ENCODE data around the gene SPATA46.
"Not testable (repeated sequence)": the region's sequence is repeated elsewhere in the genome, so short reads cannot be mapped to it uniquely, and the experiment has no call there.

Gene SPATA46, protein sequence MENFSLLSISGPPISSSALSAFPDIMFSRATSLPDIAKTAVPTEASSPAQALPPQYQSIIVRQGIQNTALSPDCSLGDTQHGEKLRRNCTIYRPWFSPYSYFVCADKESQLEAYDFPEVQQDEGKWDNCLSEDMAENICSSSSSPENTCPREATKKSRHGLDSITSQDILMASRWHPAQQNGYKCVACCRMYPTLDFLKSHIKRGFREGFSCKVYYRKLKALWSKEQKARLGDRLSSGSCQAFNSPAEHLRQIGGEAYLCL

DNA sequence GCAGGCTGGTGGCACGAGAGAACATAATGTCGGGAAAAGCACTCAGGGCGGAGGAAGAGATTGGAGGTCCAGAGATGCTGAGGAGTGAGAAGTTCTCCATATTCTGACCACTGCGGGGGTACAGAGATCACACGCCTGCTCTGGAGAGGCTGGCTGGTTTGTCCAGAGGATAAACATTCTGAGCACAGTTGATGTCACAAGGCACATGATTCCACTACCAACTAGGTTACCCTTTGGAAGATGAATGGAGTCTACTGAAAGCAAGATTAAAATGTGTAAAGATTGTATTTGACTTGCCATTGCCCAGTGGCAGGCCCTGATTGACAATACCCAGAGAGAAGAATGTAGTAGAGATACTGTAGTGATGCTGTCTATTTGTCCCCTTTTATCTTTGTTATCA, at the start of gene SPATA46:
TSS of gene SPATA46 (minus strand) at position 164 of the 400 bp plus-strand sequence. CDS start at position 100, 64 bp downstream.
- no peak for DNase-seq (ENCODE audit: low spot score)
- TF ChIP-seq CTCF (IDR thresholded peaks at IDR 0.05; ENCODE audit: borderline replicate concordance, control extremely low read depth, extremely low read depth, insufficient read depth, missing control alignments), result no peak
- in situ Hi-C loops (cut with MboI; ENCODE audit: low sequenced_read_pairs, unreplicated experiment), result no loop called here

GRCh38 chr1:162422662-162423375, 46.2 kb upstream of the SPATA46 start:
- in situ Hi-C loops (cut with MboI; ENCODE audit: low sequenced_read_pairs, unreplicated experiment), result no loop called here
- DNase-seq (ENCODE audit: low spot score), result no peak
- no peak for TF ChIP-seq CTCF (IDR thresholded peaks at IDR 0.05; ENCODE audit: borderline replicate concordance, control extremely low read depth, extremely low read depth, insufficient read depth, missing control alignments)

DNA sequence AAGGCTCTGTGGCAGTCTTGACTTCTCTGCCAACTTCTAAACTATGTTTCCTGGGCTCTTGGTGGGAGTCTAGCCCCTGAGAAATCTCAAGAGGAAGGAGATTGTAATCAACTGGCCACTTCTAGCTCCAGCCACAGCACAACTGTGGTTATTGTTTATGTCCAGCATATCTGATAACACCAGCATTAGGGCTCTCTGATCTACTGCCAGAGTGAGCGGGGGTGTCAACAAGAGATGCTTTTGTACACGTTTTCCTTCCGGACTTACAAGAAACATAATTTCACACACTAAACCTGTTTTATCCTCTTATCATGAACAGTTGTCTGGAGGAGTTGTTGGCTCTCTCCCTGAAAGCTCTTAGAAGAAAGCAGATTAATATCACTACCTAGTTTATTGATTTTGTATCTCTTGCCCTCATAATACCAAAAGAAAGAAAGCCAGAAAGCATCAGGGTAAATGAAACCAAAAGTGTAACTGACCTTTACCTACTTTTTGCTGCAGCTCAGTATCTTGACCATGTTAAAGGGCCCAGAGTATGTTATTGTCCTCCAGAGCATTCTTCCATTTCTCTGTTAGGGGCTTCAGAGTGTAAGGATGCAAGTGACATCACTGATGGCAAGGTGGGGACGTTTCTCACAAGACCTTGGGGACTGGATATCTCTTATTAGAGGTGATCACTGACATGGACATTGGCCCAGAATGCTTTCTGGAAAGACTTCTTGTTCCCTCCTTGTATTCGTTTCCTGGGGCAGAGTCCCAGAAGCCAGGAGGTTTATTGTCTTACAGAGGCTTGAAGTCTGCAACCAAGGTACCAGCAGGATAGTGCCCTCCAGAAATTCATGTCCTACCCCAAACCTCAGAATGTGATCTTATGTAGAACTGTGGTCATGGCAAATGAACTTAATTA, 44.9 kb upstream of the SPATA46 start:
- DNase-seq (ENCODE audit: low spot score), result no peak
- TF ChIP-seq CTCF (IDR thresholded peaks at IDR 0.05; ENCODE audit: borderline replicate concordance, control extremely low read depth, extremely low read depth, insufficient read depth, missing control alignments), result no peak
- in situ Hi-C loops (cut with MboI; ENCODE audit: low sequenced_read_pairs, unreplicated experiment), result no loop called here

GRCh38 chr1:162420120-162420519, 43.5 kb upstream of the SPATA46 start:
- no peak for DNase-seq (ENCODE audit: low spot score)
- in situ Hi-C loops (cut with MboI; ENCODE audit: low sequenced_read_pairs, unreplicated experiment), result no loop called here
- no peak for TF ChIP-seq CTCF (IDR thresholded peaks at IDR 0.05; ENCODE audit: borderline replicate concordance, control extremely low read depth, extremely low read depth, insufficient read depth, missing control alignments)

GRCh38 chr1:162419450-162419931, 42.8 kb upstream of the SPATA46 start:
- DNase-seq (ENCODE audit: low spot score); in situ Hi-C loops (cut with MboI; ENCODE audit: low sequenced_read_pairs, unreplicated experiment): not testable (repeated sequence)

DNA sequence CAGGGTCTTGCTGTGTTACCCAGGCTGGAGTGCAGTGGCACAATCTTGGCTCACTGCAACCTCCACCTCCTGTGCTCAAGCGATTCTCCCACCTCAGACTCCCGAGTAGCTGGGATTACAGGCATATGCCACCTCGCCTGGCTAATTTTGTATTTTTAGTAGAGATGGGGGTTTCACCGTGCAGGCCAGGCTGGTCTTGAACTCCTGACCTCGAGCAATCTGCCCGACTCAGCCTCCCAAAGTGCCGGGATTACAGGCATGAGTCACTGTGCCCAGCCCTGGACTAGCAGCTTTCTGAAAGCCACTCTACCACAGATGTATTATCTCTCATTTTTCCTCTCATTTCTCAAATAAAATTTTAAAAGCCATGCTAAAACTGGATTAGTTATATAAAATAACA, 41.9 kb upstream of the SPATA46 start:
- DNase-seq (ENCODE audit: low spot score); in situ Hi-C loops (cut with MboI; ENCODE audit: low sequenced_read_pairs, unreplicated experiment): not testable (repeated sequence)

GRCh38 chr1:162417650-162418049, 41.0 kb upstream of the SPATA46 start:
- TF ChIP-seq CTCF (IDR thresholded peaks at IDR 0.05; ENCODE audit: borderline replicate concordance, control extremely low read depth, extremely low read depth, insufficient read depth, missing control alignments), result no peak
- in situ Hi-C loops (cut with MboI; ENCODE audit: low sequenced_read_pairs, unreplicated experiment), result no loop called here
- no peak for DNase-seq (ENCODE audit: low spot score)
